GM19238 (cell line): Measurements from ENCODE around the gene HAND2.

Source experiments
- DNase-seq: peaks from one replicate; pipeline ENCODE4 v3.0.0; 2011; ENCODE audit warnings: low spot score; ENCODE audit not compliant: insufficient read length

Gene HAND2

GRCh38 chr4:173503330-173504180 lies 26.5 kb downstream of the HAND2 start:
- no peak for DNase-seq

DNA sequence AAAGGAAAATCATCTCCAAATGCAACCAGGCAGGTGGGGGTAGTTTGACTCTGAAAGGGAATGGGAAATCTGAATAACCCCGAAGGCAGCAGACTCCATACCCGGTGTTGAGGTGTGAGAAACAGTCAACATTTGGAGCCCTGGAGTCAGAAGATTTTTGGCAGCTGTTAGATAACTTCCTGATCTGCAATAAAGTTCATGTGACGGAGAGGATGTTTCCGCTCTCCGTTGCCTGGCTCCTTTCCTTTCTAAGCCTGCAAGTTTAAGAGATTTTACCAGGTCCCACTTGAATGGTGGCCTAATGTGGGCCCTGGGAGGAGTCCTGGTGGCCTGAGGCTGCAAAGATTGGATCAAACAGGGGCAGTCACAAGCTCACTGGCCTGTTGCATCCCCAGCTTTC lies 27.7 kb downstream of the HAND2 start:
- DNase-seq: no peak

GRCh38 chr4:173501592-173502150 lies 28.4 kb downstream of the HAND2 start:
- DNase-seq: no peak

DNA sequence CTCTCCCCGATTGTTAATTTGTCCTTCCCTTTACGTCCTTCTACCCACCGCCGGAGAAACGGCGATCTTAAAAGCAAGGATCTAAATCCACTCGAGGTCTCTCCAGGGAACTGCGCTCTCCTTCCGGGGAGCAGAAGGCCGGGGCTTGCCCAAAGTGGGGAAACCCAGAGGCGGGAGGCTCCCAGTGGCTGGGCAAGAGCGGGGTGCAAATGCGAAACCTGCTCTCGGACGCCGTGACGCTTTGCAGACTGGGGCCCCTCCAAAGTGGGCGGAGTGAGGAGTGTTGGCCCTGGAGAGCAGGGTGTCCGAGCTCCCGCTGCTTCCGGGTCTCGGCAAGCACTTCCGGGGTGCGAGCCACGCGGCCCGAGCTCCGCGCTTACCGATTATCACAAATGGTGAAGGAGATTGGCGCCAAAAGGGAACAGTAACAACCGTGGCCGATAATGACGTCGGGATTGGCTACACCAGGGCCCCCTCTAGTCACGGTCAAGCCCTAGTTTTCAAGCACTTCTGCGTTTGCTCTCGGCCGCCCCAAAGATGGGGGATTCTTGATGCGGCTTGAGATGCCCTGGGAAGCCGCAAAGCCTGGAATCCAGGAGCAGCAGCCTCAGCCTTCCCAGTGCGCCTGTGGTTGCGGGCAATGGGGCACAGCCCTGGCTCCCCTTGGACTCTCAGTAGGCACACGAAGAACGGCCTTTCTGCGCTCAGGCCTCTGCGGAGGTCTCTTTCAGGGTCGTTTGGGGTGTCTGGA lies 29.0 kb downstream of the HAND2 start:
- no peak for DNase-seq

DNA sequence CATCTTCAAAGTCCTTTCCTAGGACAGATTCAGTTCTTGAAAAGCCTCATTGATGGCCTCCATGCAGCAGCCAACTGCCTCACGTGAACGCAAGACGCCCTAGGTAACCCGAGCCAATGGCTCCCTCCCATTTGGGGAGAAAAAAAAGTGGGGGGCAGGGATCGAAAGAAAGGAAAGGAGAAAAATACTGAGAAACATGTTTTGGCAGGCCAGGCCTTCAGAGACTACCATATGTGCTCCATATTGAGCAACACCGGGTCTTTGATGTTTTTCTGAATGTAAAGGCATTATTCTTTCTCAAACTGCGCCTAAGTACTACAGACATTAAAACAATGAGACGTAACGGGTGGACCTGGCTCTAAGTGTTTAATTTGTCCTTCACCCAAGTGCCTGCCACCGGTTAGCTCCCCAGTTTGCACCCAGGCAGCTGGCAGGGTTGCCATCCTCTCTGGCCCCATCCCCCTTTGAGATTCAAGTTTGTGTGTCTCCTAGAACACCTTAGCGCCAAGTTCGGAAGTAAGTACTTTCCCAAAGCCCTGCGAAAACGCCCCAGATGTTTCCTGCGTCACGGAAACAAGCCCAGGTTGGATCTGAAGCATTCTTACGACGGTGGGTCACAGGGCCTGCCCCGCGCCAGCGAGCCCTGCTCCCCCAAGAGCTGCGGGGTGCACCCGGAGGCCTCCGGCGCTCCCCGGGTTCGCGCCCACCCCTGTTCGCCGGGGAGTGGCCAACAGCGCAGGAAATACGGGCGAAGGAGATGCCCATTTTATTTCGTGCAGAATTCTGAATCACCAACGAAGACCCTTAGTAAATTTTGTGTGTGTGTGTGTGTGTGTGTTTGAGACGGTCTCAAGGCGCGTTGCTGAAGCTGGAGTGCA lies 30.1 kb downstream of the HAND2 start:
- no peak for DNase-seq

GRCh38 chr4:173498771-173499170 lies 31.3 kb downstream of the HAND2 start:
- no peak for DNase-seq

- no peak for DNase-seq
Measured at GRCh38 chr4:173498023-173498422, 32.0 kb downstream of the HAND2 start.

- DNase-seq: no peak
Measured at GRCh38 chr4:173494013-173494970, 35.7 kb downstream of the HAND2 start.

- DNase-seq: no peak
Measured at GRCh38 chr4:173493041-173493440, 37.0 kb downstream of the HAND2 start.

GRCh38 chr4:173492315-173492714 lies 37.7 kb downstream of the HAND2 start:
- no peak for DNase-seq

GRCh38 chr4:173490817-173491528 lies 39.1 kb downstream of the HAND2 start:
- DNase-seq: no peak

DNA sequence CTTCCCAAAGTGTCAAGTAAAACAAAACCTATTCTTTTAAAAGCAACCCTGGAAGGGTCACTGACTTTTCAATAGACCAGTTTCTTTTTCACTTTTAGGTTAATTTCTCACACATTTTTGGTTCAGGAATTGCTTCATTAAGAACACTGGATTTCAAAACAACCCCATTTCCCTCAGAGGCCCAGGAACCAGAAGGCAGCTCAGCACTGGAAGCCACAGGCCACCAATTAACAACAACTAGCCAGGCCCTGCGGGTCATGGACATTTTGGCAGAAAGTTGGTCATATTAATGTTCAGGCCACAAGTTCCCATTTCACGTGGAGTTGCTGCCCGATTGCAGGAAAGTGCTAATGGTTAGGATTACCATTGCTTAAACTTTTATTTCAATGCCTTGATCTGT lies 39.8 kb downstream of the HAND2 start:
- no peak for DNase-seq

DNA sequence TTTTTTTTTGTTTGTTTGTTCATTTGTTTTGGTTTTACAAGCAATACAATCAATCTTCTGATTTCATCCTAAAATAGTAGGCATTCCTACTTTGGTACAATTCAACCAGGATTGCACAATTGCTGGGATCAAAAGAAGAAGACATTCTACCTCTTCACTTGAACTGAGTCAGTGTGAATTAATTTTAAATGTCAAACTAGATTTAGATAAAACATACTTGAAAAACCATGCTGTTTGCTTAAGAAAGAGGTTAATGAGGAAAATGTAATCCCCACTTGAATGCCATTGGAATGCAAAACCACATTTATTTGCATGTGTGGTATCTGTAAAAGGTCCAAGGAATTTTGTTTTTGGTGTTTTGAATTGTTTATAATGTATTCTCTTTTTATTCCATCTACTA lies 40.5 kb downstream of the HAND2 start:
- DNase-seq: no peak

DNA sequence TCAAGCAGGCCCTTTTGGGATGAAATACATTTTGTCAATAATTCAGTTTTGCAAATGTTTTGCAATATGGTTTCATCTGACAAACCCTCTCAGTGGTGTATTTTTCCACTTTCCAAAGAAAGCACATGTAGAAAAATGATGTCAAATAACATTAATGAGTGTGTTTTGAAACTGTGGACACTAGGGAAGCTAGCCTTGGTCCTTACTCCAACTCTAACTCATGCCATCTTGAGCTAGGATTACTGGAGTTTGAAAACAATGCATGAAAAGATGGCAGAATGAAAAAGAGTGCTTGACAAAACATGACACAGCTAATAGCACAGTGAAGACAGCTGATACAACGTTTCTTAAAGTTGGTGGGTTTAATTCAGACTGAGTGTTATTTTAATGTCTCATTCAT lies 41.4 kb downstream of the HAND2 start:
- no peak for DNase-seq

- no peak for DNase-seq
Measured at GRCh38 chr4:173488074-173488473, 42.0 kb downstream of the HAND2 start.

GRCh38 chr4:173486714-173487392 lies 43.2 kb downstream of the HAND2 start:
- DNase-seq: no peak

- DNase-seq: no peak
Measured at GRCh38 chr4:173485164-173485563, 44.9 kb downstream of the HAND2 start.

GRCh38 chr4:173482330-173482931 lies 47.6 kb downstream of the HAND2 start:
- no peak for DNase-seq

- DNase-seq: no peak
Measured at GRCh38 chr4:173478913-173479283, 51.1 kb downstream of the HAND2 start.
